Loucy (cell line): Measurements from ENCODE around the gene SMIM13.

ENCODE experiments used
- CTCF ChIP-seq: fragments of 200-600 bp; sonication (generic); conservative IDR thresholded peaks from 2 replicates; pipeline ENCODE4 v1.5.1; 2014; ENCODE audit warnings: mild to moderate bottlenecking, antibody characterized with exemption, low read length
- EZH2phosphoT487 ChIP-seq: fragments of 200-600 bp; IDR thresholded peaks from 2 replicates; pipeline ENCODE4 v1.6.1; 2018; ENCODE audit warnings: antibody characterized with exemption, mild to moderate bottlenecking, moderate library complexity, borderline replicate concordance

- TF ChIP-seq CTCF (no peak), EZH2phosphoT487 (no peak)
These were observed 59.8 kb downstream of the SMIM13 start for GRCh38 chr6:11153447-11153846.
